Prostate gland (tissue), 2 donors: ENCODE data around the gene CLDN34. TPM values are rescaled to one million over a fixed set of nuclear protein-coding genes. Genes with fewer than 3 reads are reported as not detected.

Experiments
- DNase-seq: peaks from one replicate; pipeline ENCODE4 v3.0.0-alpha.2; 2019; ENCODE audit warnings: low spot score
- H3K27ac ChIP-seq, 2 donors: fragments of 200-600 bp; sonication (generic); 2 replicates each; pipeline ENCODE4 v1.5.1; 2017 to 2019
- H3K27me3 ChIP-seq: fragments of 200-600 bp; sonication (generic); replicated peaks from 2 replicates; pipeline ENCODE4 v1.5.1; 2019; ENCODE audit not compliant: insufficient read depth
- H3K36me3 ChIP-seq, 2 donors: fragments of 200-600 bp; sonication (generic); 1 replicate in 1 of 2; 2 replicates in 1 of 2; pipeline versions ENCODE4 v1.5.1 to v1.8.1; 2017 to 2019
- H3K4me1 ChIP-seq: fragments of 200-600 bp; sonication (generic); replicated peaks from 2 replicates; pipeline ENCODE4 v1.5.1; 2019
- H3K4me3 ChIP-seq, 2 donors: fragments of 200-600 bp; sonication (generic); 2 replicates each; pipeline ENCODE4 v1.5.1; 2017 to 2019
- H3K9me3 ChIP-seq: fragments of 200-600 bp; sonication (generic); 2 replicates; pipeline ENCODE4 v1.5.1; 2017
- CTCF ChIP-seq, 4 experiments: fragments of 200-600 bp in 2 of 4; fragments of 450-650 bp in 2 of 4; sonication (generic) in 2 of 4; IDR thresholded peaks; 1 replicate in 3 of 4; 2 replicates in 1 of 4; pipeline ENCODE4 v1.5.1; 2016 to 2019; ENCODE audit warnings: antibody characterized with exemption in 4 of 4, mild to moderate bottlenecking in 2 of 4, moderate library complexity in 2 of 4
- POLR2A ChIP-seq: fragments of 450-650 bp; IDR thresholded peaks from one replicate; pipeline ENCODE4 v1.6.1; 2016; ENCODE audit warnings: antibody characterized with exemption, mild to moderate bottlenecking
- POLR2AphosphoS5 ChIP-seq: sonication (generic); formaldehyde crosslinking; IDR thresholded peaks from one replicate; pipeline ENCODE4 v1.6.1; 2017; ENCODE audit warnings: antibody characterized with exemption
- WGBS: methylation state at CpG from one replicate; pipeline ENCODE4 v1.1.5; 2018; 5-methylcytosine and 5-hydroxymethylcytosine counted together
- intact Hi-C: fragments of 100-400 bp; cut with DNase I; formaldehyde crosslinking; loops from one replicate; pipeline ENCODE4 v1.14.2; 2022
- total RNA-seq, 2 donors: library from RNA; depleted of rRNA; stranded (reverse); fragments of >200 nt; gene quantifications; one replicate each; pipeline ENCODE4 v1.1.0, GENCODE V29; 2016

The CLDN34 gene
- total RNA-seq, 2 donors from 2014 or later, result 0.36 TPM; not detected in 1

DNA sequence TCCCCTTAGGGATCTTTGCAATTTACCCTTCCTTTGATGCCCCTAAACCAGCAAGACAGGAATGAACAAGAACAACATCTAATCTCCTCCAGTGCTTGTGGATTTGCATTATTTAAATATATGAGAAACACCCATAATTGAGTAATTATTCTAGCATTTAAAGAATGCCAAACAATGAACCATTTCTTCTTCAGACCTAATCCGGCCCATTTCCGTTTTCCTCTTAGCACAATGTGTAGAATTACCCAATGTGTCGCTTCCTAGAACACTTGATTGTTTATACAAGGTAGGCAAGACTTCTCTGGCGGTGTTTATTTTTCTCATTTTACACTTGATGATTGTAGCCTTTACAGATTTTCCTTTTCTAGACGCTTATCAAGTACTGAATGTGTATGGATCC, 43.5 kb downstream of the CLDN34 start:
- Histone ChIP-seq H3K4me3 (no peak overlapping the region), H3K4me1 (no peaks in the 10 kb centered on the region), H3K27ac (no peak overlapping the region), H3K27me3 (no peaks in the 10 kb centered on the region), H3K36me3 (no peaks in the 10 kb centered on the region), H3K9me3 (no peaks in the 10 kb centered on the region)
- 41% methylated on average over 5 of the region's 5 CpGs for WGBS
- DNase-seq, result no peak
- intact Hi-C loops, result no loop called here
- TF ChIP-seq POLR2A (no peak), CTCF (IDR thresholded peaks at IDR 0.05) (no peak), POLR2AphosphoS5 (peak; percentile 45)

- intact Hi-C loops, result no loop called here
- no peak overlapping the region for H3K27ac ChIP-seq
- no peak for DNase-seq
These were observed 44.2 kb downstream of the CLDN34 start for GRCh38 chrX:10011261-10011931.

GRCh38 chrX:10011991-10012390, 44.8 kb downstream of the CLDN34 start:
- intact Hi-C loops, result no loop called here
- Histone ChIP-seq H3K9me3 (no peaks in the 10 kb centered on the region), H3K27ac (no peak overlapping the region), H3K27me3 (no peaks in the 10 kb centered on the region), H3K36me3 (no peaks in the 10 kb centered on the region), H3K4me3 (no peak overlapping the region), H3K4me1 (no peaks in the 10 kb centered on the region)
- DNase-seq, result no peak
- TF ChIP-seq POLR2A, result no peak
- TF ChIP-seq POLR2AphosphoS5, result no peak
- TF ChIP-seq CTCF (IDR thresholded peaks at IDR 0.05), result no peak
- 57% methylated on average over 1 of the region's 9 CpGs for WGBS

More at GRCh38 chrX:10011261-10011931, 44.2 kb downstream of the CLDN34 start:
- Histone ChIP-seq H3K27me3 (no peaks in the 10 kb centered on the region), H3K36me3 (no peaks in the 10 kb centered on the region), H3K4me1 (no peaks in the 10 kb centered on the region), H3K9me3 (no peaks in the 10 kb centered on the region), H3K4me3 (no peak overlapping the region)
- no peak for TF ChIP-seq CTCF (IDR thresholded peaks at IDR 0.05)
- TF ChIP-seq POLR2A, result no peak
- TF ChIP-seq POLR2AphosphoS5, result no peak
- 64% methylated on average over 10 of the region's 10 CpGs for WGBS

DNA sequence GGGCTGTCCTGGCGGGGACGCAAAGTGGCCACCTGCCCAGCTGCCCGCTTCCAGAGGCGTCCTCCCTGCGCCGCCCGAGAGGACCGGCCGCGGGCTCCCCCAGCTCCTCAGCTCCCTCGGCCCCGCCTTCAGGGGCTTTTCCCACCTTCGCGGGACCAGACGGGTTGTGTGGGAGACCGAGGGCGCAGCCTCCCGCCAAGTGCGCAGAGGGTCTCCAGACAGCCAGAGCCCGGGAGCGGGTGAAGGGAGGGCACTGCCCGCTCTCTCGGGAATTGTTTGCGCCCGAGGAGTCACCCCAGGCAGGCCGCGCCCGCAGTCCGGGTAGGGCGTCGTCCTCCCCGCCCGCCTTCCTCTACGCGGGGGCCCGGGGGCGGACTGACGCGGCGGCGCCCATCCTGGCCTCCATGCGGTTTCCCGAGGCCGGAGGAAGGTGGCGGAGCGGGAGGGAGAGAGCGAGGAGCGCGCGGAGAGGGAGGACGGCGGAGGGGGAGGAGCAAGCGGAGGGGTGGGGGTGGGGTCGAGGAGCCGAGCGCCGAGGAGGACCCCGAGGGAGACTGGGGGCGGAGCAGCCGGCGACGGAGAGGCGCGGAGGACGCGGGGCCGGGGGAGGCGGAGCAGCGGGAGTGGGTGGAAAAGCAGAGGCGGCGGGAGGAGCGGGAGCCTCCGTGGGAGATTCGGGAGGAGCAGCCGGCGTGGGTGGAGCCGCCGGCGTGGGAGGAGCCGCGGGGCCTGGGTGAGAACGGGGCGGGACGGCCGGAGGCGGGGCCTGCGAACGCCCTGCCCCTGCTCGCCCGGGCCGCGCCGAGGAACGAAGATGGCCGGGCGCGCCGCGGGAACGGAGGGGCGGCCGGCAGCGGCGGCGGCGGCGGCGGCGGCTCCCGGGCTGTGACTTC, 47.5 kb downstream of the CLDN34 start:
- H3K27me3 ChIP-seq, result no peaks in the 10 kb centered on the region
- 0% methylated on average over 24 of the region's 110 CpGs for WGBS
- no peaks in the 10 kb centered on the region for H3K4me1 ChIP-seq
- peak; percentile 83 for DNase-seq
- peak overlapping the region; percentile 44 to 46 for H3K4me3 ChIP-seq
- TF ChIP-seq CTCF (IDR thresholded peaks at IDR 0.05) (no peak), POLR2A (peak; percentile 45), POLR2AphosphoS5 (no peak)
- peak overlapping the region; percentile 88 to 89 for H3K27ac ChIP-seq
- no peaks in the 10 kb centered on the region for H3K36me3 ChIP-seq
- intact Hi-C loops, result loop anchor here (5.0 kb wide), 1 partner anchor 93 kb away; no protein-coding TSS in a partner anchor
- H3K9me3 ChIP-seq, result no peaks in the 10 kb centered on the region
